ENCODE data around the gene TEN1. TPM values are rescaled to one million over a fixed set of nuclear protein-coding genes. Genes with fewer than 3 reads are reported as not detected.

The TEN1 gene
- total RNA-seq, 1 experiment from 2014 or later = 15.3 TPM

DNA sequence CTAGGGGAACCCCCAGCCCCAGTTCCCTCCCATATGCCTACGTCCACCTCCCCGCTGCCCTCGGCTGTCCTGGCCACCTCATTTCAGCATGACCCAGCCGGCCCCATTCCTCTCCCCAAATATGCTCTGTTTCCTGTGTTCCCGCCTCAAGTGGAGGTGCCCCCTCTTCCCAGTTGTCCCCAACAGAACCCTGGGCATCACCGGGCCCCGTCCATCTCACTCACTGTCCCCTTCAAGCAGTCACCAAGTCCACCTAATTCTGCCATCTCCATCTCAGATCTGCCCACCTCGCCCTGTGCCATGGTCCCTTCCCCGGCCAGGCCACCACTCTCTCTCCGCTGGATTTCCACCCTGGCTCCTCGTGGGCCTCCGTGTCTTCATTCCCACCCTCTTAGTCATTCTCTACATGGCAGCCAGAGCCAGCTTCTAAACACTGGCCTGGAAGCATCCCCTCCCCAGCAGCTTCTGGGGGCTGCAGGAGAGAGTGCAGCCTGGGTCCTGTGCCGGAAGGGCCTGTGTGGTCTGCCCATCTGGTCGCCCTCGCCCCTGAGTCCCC is 34.4 kb downstream of the TEN1 start:
- Mint-ChIP-seq H3K4me1 (ENCODE audit: low read depth, unreplicated experiment) (no peaks in the 10 kb centered on the region), H3K4me3 (ENCODE audit: low read depth, unreplicated experiment) (no peak overlapping the region), H3K36me3 (ENCODE audit: insufficient read depth, unreplicated experiment) (peaks cover 61% of the 10 kb centered on the region), H3K27me3 (ENCODE audit: unreplicated experiment) (no peaks in the 10 kb centered on the region), H3K9me3 (ENCODE audit: low read depth, unreplicated experiment) (no peaks in the 10 kb centered on the region), H3K27ac (ENCODE audit: unreplicated experiment) (no peak overlapping the region)
- intact Hi-C loops (cut with micrococcal nuclease; ENCODE audit: unreplicated experiment) = no loop called here
- TF ChIP-seq, protein P1, sequence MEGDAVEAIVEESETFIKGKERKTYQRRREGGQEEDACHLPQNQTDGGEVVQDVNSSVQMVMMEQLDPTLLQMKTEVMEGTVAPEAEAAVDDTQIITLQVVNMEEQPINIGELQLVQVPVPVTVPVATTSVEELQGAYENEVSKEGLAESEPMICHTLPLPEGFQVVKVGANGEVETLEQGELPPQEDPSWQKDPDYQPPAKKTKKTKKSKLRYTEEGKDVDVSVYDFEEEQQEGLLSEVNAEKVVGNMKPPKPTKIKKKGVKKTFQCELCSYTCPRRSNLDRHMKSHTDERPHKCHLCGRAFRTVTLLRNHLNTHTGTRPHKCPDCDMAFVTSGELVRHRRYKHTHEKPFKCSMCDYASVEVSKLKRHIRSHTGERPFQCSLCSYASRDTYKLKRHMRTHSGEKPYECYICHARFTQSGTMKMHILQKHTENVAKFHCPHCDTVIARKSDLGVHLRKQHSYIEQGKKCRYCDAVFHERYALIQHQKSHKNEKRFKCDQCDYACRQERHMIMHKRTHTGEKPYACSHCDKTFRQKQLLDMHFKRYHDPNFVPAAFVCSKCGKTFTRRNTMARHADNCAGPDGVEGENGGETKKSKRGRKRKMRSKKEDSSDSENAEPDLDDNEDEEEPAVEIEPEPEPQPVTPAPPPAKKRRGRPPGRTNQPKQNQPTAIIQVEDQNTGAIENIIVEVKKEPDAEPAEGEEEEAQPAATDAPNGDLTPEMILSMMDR (IDR thresholded peaks at IDR 0.05; ENCODE audit: unreplicated experiment) = no peak
- CTCF ChIA-PET = interaction anchor here (1.0 to 1.7 kb wide), 6 partner anchors 10 to 168 kb away, joined by 3 to 14 read pairs (median 4); partner anchors contain the start of gene SRP68
- no peak for DNase-seq
- BruUV-seq (replicated peaks) = no TSS peak

DNA sequence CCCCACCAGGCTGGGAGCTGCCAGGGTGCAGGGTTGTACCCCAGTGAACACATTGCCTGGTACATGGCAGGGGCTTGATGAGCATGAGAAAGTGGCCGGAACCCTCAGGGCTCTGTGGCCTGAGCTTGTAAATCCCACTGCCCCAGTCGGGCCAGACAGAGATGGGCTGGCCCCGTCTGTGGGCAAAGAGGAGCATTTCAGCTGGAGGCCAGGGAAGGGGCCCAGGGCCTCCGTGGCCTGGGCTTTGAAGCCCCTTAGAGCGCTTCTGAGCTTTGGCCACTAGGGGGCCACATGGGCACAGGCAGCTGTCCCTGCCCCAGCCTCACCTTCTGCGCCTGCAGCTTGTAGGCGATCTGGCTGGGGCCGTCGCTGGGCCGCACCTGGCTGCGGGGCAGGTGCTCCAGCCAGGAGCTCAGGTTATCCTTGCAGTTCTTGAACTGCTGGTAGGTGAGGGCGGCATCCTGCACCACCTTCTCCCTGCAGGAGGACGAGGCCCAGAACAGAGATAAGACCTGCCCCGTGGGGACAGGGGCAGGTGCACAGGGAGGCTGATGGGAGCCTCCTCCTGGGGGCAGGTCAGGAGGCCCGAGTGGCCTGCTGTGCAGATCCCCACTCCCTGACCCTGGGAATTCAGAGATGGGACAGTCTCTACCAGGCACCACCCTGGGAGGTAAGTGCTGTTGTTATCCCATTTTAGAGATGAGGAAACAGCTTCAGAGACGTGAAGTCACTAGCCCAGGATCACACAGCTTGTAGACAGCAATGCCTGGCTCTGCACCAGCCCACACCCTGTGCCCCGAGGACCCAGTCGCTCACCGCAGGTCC is 35.3 kb downstream of the TEN1 start:
- Mint-ChIP-seq H3K27me3 (ENCODE audit: unreplicated experiment) (no peaks in the 10 kb centered on the region), H3K36me3 (ENCODE audit: insufficient read depth, unreplicated experiment) (peaks cover 58% of the 10 kb centered on the region), H3K27ac (ENCODE audit: unreplicated experiment) (no peak overlapping the region), H3K9me3 (ENCODE audit: low read depth, unreplicated experiment) (no peaks in the 10 kb centered on the region), H3K4me3 (ENCODE audit: low read depth, unreplicated experiment) (no peak overlapping the region), H3K4me1 (ENCODE audit: low read depth, unreplicated experiment) (no peaks in the 10 kb centered on the region)
- no TSS peak for BruUV-seq (replicated peaks)
- DNase-seq = peak; percentile 82
- CTCF ChIA-PET = interaction anchor here (0.5 to 1.7 kb wide), 16 partner anchors 10 to 265 kb away, joined by 3 to 14 read pairs (median 4); partner anchors contain the start of genes CDK3, EXOC7, FBF1 and SRP68
- intact Hi-C loops (cut with micrococcal nuclease; ENCODE audit: unreplicated experiment) = loop anchor here (1.0 kb wide), 1 partner anchor 43 kb away; no protein-coding TSS in a partner anchor
- TF ChIP-seq, protein P1 (IDR thresholded peaks at IDR 0.05; ENCODE audit: unreplicated experiment) = peak; percentile 97

DNA sequence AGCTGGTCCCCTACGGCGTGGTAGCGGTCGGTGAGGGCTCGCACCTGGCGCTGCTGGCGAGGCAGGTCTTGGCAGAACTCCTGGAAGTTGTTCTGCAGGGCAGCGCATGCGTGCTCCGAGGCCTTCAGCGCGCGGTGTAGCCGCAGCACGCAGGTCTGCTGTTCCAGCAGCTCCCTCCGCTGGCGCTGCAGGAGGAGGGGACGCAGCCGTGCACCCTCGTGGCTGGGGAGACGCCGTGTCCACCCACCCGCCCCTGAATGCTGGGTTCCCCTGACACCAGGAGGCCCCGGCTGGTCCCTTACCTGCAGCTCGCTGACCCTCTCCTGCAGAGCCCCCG is 35.9 kb downstream of the TEN1 start:
- intact Hi-C loops (cut with micrococcal nuclease; ENCODE audit: unreplicated experiment) = loop anchor here (1.0 kb wide), 1 partner anchor 42 kb away; no protein-coding TSS in a partner anchor
- DNase-seq = no peak

More for the DNA sequence above, 35.9 kb downstream of the TEN1 start:
- Mint-ChIP-seq H3K4me3 (ENCODE audit: low read depth, unreplicated experiment) (no peak overlapping the region), H3K27me3 (ENCODE audit: unreplicated experiment) (no peaks in the 10 kb centered on the region), H3K9me3 (ENCODE audit: low read depth, unreplicated experiment) (no peaks in the 10 kb centered on the region), H3K36me3 (ENCODE audit: insufficient read depth, unreplicated experiment) (peaks cover 58% of the 10 kb centered on the region), H3K4me1 (ENCODE audit: low read depth, unreplicated experiment) (no peaks in the 10 kb centered on the region), H3K27ac (ENCODE audit: unreplicated experiment) (no peak overlapping the region)
- BruUV-seq (replicated peaks) = no TSS peak
- TF ChIP-seq, protein P1 (IDR thresholded peaks at IDR 0.05; ENCODE audit: unreplicated experiment) = no peak
- CTCF ChIA-PET = interaction anchor here (0.5 to 1.7 kb wide), 13 partner anchors 9 to 265 kb away, joined by 3 to 14 read pairs (median 4); partner anchors contain the start of genes CDK3, EXOC7, FBF1 and SRP68
